SK-N-SH treated with all-trans-retinoic acid at 6 μM for 48 hours (cell line): Measurements from ENCODE around the gene CTBP2.

Source experiments
- RARB ChIP-seq: fragments of 250-450 bp; sonication (Bioruptor Pico); IDR thresholded peaks from 2 replicates; pipeline ENCODE4 v1.8.0; 2021; ENCODE audit warnings: mild to moderate bottlenecking, moderate library complexity
- ZFP3 ChIP-seq: fragments of 250-450 bp; sonication (Bioruptor Pico); IDR thresholded peaks from 2 replicates; pipeline ENCODE4 v1.5.0; 2020; ENCODE audit warnings: mild to moderate bottlenecking, moderate library complexity
- TF ChIP-seq, protein P1 (sequence below): fragments of 250-450 bp; sonication (Bioruptor Pico); IDR thresholded peaks from 2 replicates; pipeline ENCODE4 v1.5.1; 2020; ENCODE audit warnings: low read depth, mild to moderate bottlenecking, moderate library complexity

- TF ChIP-seq ZFP3 (CRISPR knock-in tag) (no peak), RARB (no peak)
- TF ChIP-seq, protein P1, sequence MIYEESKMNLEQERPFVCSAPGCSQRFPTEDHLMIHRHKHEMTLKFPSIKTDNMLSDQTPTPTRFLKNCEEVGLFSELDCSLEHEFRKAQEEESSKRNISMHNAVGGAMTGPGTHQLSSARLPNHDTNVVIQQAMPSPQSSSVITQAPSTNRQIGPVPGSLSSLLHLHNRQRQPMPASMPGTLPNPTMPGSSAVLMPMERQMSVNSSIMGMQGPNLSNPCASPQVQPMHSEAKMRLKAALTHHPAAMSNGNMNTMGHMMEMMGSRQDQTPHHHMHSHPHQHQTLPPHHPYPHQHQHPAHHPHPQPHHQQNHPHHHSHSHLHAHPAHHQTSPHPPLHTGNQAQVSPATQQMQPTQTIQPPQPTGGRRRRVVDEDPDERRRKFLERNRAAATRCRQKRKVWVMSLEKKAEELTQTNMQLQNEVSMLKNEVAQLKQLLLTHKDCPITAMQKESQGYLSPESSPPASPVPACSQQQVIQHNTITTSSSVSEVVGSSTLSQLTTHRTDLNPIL, result no peak
Observed at GRCh38 chr10:125081931-125082330, 78.4 kb downstream of the CTBP2 start.
